Activated T-helper 9 cell treated with anti-CD3 and anti-CD28 coated beads, Interleukin-2, amount 50 U/mL, for 16 hours (primary cell): ENCODE results near the gene TMEM89.
A peak's percentile ranks its signal among the peaks of the same experiment; 100 is the strongest.

Source experiments
- DNase-seq: peaks from one replicate; pipeline ENCODE4 v3.0.0-alpha.2; 2020; ENCODE audit warnings: low read depth

Gene TMEM89

GRCh38 chr3:48612309-48612708 lies 9.3 kb downstream of the TMEM89 start:
- DNase-seq = no peak

GRCh38 chr3:48609088-48610005 lies 12.2 kb downstream of the TMEM89 start, which contains the start of gene UQCRC1:
Gene UQCRC1 (minus strand): TSS chr3:48609646. CDS start chr3:48609620, 26 bp downstream.
- DNase-seq = peak; percentile 88

GRCh38 chr3:48607519-48607918 lies 14.1 kb downstream of the TMEM89 start:
- DNase-seq = no peak

- DNase-seq = no peak
Observed at GRCh38 chr3:48601622-48601994, 20.0 kb downstream of the TMEM89 start.

GRCh38 chr3:48600711-48601621 lies 20.6 kb downstream of the TMEM89 start:
- DNase-seq = no peak

GRCh38 chr3:48599509-48600285 lies 21.9 kb downstream of the TMEM89 start:
- no peak for DNase-seq

GRCh38 chr3:48599077-48599501 lies 22.5 kb downstream of the TMEM89 start:
- DNase-seq = no peak

GRCh38 chr3:48598323-48599076 lies 23.1 kb downstream of the TMEM89 start:
- no peak for DNase-seq

- DNase-seq = no peak
Observed at GRCh38 chr3:48597408-48597800, 24.2 kb downstream of the TMEM89 start.

- DNase-seq = no peak
Observed at GRCh38 chr3:48596676-48597407, 24.7 kb downstream of the TMEM89 start.

GRCh38 chr3:48596157-48596556 lies 25.4 kb downstream of the TMEM89 start:
- no peak for DNase-seq

GRCh38 chr3:48595526-48596121 lies 25.9 kb downstream of the TMEM89 start:
- DNase-seq = no peak

- DNase-seq = no peak
Observed at GRCh38 chr3:48595075-48595525, 26.5 kb downstream of the TMEM89 start, which contains the start of gene COL7A1. Gene COL7A1 (minus strand): TSS chr3:48595329. CDS start chr3:48595159, 170 bp downstream.

- DNase-seq = no peak
Observed at GRCh38 chr3:48594417-48595049, 27.0 kb downstream of the TMEM89 start.

GRCh38 chr3:48593337-48593736 lies 28.2 kb downstream of the TMEM89 start:
- DNase-seq = no peak

GRCh38 chr3:48592519-48593087 lies 29.0 kb downstream of the TMEM89 start:
- no peak for DNase-seq

GRCh38 chr3:48591886-48592518 lies 29.6 kb downstream of the TMEM89 start:
- no peak for DNase-seq

GRCh38 chr3:48591436-48591835 lies 30.1 kb downstream of the TMEM89 start:
- DNase-seq = no peak
